ENCODE data around the gene EDC4. TPM values are rescaled to one million over a fixed set of nuclear protein-coding genes. Genes with fewer than 3 reads are reported as not detected.

Gene EDC4
- total RNA-seq, 2 donors from 2014 or later: 58.6 to 96.5 TPM

- Histone ChIP-seq H3K4me3 (no peak within 1 kb of the TSS), H3K4me1 (no peaks in the 10 kb centered on the region), H3K36me3 (peaks cover 18% of the 10 kb centered on the region), H3K9me3 (no peaks in the 10 kb centered on the region), H3K9ac (ENCODE audit: low read depth in 2 of 2, low read length in 2 of 2) (no peak within 1 kb of the TSS), H3K27ac (no peak within 1 kb of the TSS), H3K27me3 (no peaks in the 10 kb centered on the region)
- intact Hi-C loops (cut with DNase I): no loop called here
- TF ChIP-seq CTCF (IDR thresholded peaks at IDR 0.05): no peak
- peak; percentile 77 for DNase-seq
These were observed 11.8 kb downstream of the EDC4 start, which contains the start of gene NRN1L for GRCh38 chr16:67884684-67885083. Gene NRN1L, plus strand, starts transcription at chr16:67884885. Its CDS starts 19 bp downstream, at chr16:67884904.

DNA sequence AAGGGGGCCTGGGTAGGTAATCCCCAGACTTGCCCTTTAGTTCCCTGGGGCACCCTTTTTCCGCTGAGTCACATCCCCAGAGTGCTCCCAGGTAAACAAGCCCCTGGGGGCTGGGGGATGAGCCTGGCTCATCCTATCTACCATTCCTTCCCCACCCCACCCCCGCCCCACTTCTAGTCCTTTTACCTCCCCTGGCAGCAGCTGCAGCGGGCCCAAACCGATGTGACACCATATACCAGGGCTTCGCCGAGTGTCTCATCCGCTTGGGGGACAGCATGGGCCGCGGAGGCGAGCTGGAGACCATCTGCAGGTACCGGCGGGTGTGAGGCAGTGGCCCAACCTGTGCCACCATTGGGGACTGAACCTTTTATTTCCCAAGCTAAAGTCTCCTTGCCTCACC lies 12.7 kb downstream of the EDC4 start:
- no peak overlapping the region for H3K27ac ChIP-seq
- TF ChIP-seq CTCF (IDR thresholded peaks at IDR 0.05): no peak
- intact Hi-C loops (cut with DNase I): no loop called here

GRCh38 chr16:67885976-67886375 lies 13.1 kb downstream of the EDC4 start:
- peaks cover 14% of the 10 kb centered on the region for H3K36me3 ChIP-seq
- TF ChIP-seq CTCF (IDR thresholded peaks at IDR 0.05): no peak

More for the DNA sequence above, 12.7 kb downstream of the EDC4 start:
- H3K36me3 ChIP-seq: peaks cover 16% of the 10 kb centered on the region
- no peak for DNase-seq
- no peak overlapping the region for H3K4me3 ChIP-seq
- no peaks in the 10 kb centered on the region for H3K27me3 ChIP-seq
- H3K9ac ChIP-seq (ENCODE audit: low read depth in 2 of 2, low read length in 2 of 2): no peak overlapping the region
- H3K9me3 ChIP-seq: no peaks in the 10 kb centered on the region
- H3K4me1 ChIP-seq: no peaks in the 10 kb centered on the region

GRCh38 chr16:67886387-67886786 lies 13.5 kb downstream of the EDC4 start:
- DNase-seq: no peak
- intact Hi-C loops (cut with DNase I): no loop called here
- peaks cover 12% of the 10 kb centered on the region for H3K36me3 ChIP-seq

More at GRCh38 chr16:67885976-67886375, 13.1 kb downstream of the EDC4 start:
- no peaks in the 10 kb centered on the region for H3K4me1 ChIP-seq
- H3K9me3 ChIP-seq: no peaks in the 10 kb centered on the region
- H3K4me3 ChIP-seq: no peak overlapping the region
- H3K9ac ChIP-seq (ENCODE audit: low read depth in 2 of 2, low read length in 2 of 2): no peak overlapping the region
- DNase-seq: no peak
- H3K27me3 ChIP-seq: no peaks in the 10 kb centered on the region
- no peak overlapping the region for H3K27ac ChIP-seq
- intact Hi-C loops (cut with DNase I): no loop called here

DNA sequence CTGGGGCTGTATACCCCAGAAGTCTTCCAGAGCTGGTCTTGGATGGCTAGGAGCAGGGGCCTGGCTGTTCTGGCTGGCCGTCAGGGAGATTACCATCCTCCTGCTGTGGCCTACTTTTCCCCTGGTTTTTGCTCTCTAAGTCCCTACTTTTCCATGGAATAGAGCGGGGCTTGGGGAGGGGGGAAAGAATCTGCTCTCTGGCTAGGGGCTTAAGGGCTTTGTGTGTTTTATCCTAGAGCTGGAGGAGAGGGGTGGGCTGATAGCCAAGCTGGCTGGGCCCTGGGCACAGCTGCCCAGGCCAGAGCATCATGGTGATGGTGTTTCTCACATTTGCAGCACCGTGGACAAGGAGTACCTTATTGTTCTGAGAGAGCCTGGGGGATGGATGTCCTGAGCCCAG lies 15.5 kb downstream of the EDC4 start:
- Histone ChIP-seq H3K27ac (no peak overlapping the region), H3K27me3 (no peaks in the 10 kb centered on the region), H3K36me3 (peaks cover 6% of the 10 kb centered on the region), H3K9me3 (no peaks in the 10 kb centered on the region), H3K9ac (ENCODE audit: low read depth in 2 of 2, low read length in 2 of 2) (no peak overlapping the region), H3K4me3 (no peak overlapping the region), H3K4me1 (peaks cover 4% of the 10 kb centered on the region)
- no peak for DNase-seq
- intact Hi-C loops (cut with DNase I): no loop called here
- TF ChIP-seq CTCF (IDR thresholded peaks at IDR 0.05): no peak

More at GRCh38 chr16:67886387-67886786, 13.5 kb downstream of the EDC4 start:
- Histone ChIP-seq H3K9ac (ENCODE audit: low read depth in 2 of 2, low read length in 2 of 2) (no peak overlapping the region), H3K4me3 (no peak overlapping the region), H3K9me3 (no peaks in the 10 kb centered on the region), H3K27me3 (no peaks in the 10 kb centered on the region), H3K4me1 (no peaks in the 10 kb centered on the region), H3K27ac (no peak overlapping the region)
- no peak for TF ChIP-seq CTCF (IDR thresholded peaks at IDR 0.05)

All from colonic mucosa (tissue), 4 donors.